Prostate gland (tissue), 2 donors: ENCODE measurements around the gene SNX32. TPM values are rescaled to one million over a fixed set of nuclear protein-coding genes. Genes with fewer than 3 reads are reported as not detected.

Source experiments
- DNase-seq: peaks from one replicate; pipeline ENCODE4 v3.0.0-alpha.2; 2019; ENCODE audit warnings: low spot score
- H3K27ac ChIP-seq, 2 donors: fragments of 200-600 bp; sonication (generic); 2 replicates each; pipeline ENCODE4 v1.5.1; 2017 to 2019
- H3K27me3 ChIP-seq: fragments of 200-600 bp; sonication (generic); replicated peaks from 2 replicates; pipeline ENCODE4 v1.5.1; 2019; ENCODE audit not compliant: insufficient read depth
- H3K36me3 ChIP-seq, 2 donors: fragments of 200-600 bp; sonication (generic); 1 replicate in 1 of 2; 2 replicates in 1 of 2; pipeline versions ENCODE4 v1.5.1 to v1.8.1; 2017 to 2019
- H3K4me1 ChIP-seq: fragments of 200-600 bp; sonication (generic); replicated peaks from 2 replicates; pipeline ENCODE4 v1.5.1; 2019
- H3K4me3 ChIP-seq, 2 donors: fragments of 200-600 bp; sonication (generic); 2 replicates each; pipeline ENCODE4 v1.5.1; 2017 to 2019
- H3K9me3 ChIP-seq: fragments of 200-600 bp; sonication (generic); 2 replicates; pipeline ENCODE4 v1.5.1; 2017
- CTCF ChIP-seq, 4 experiments: fragments of 200-600 bp in 2 of 4; fragments of 450-650 bp in 2 of 4; sonication (generic) in 2 of 4; IDR thresholded peaks; 1 replicate in 3 of 4; 2 replicates in 1 of 4; pipeline ENCODE4 v1.5.1; 2016 to 2019; ENCODE audit warnings: antibody characterized with exemption in 4 of 4, mild to moderate bottlenecking in 2 of 4, moderate library complexity in 2 of 4
- POLR2A ChIP-seq: fragments of 450-650 bp; IDR thresholded peaks from one replicate; pipeline ENCODE4 v1.6.1; 2016; ENCODE audit warnings: antibody characterized with exemption, mild to moderate bottlenecking
- POLR2AphosphoS5 ChIP-seq: sonication (generic); formaldehyde crosslinking; IDR thresholded peaks from one replicate; pipeline ENCODE4 v1.6.1; 2017; ENCODE audit warnings: antibody characterized with exemption
- WGBS: methylation state at CpG from one replicate; pipeline ENCODE4 v1.1.5; 2018; 5-methylcytosine and 5-hydroxymethylcytosine counted together
- intact Hi-C: fragments of 100-400 bp; cut with DNase I; formaldehyde crosslinking; loops from one replicate; pipeline ENCODE4 v1.14.2; 2022
- total RNA-seq, 2 donors: library from RNA; depleted of rRNA; stranded (reverse); fragments of >200 nt; gene quantifications; one replicate each; pipeline ENCODE4 v1.1.0, GENCODE V29; 2016

SNX32 gene
- total RNA-seq, 2 donors from 2014 or later, result 0.91 TPM; not detected in 1

GRCh38 chr11:65853246-65853979 is 19.6 kb downstream of the SNX32 start:
- no peaks in the 10 kb centered on the region for H3K9me3 ChIP-seq
- no peaks in the 10 kb centered on the region for H3K27me3 ChIP-seq
- WGBS, result 82% methylated on average over 6 of the region's 6 CpGs
- no peak overlapping the region for H3K4me3 ChIP-seq
- H3K4me1 ChIP-seq, result peaks cover 5% of the 10 kb centered on the region
- H3K27ac ChIP-seq, result no peak overlapping the region
- H3K36me3 ChIP-seq, result peaks cover 8 to 35% of the 10 kb centered on the region in 2 donors
- intact Hi-C loops, result no loop called here
- TF ChIP-seq CTCF (IDR thresholded peaks at IDR 0.05) (no peak), POLR2AphosphoS5 (no peak)
- no peak for DNase-seq

GRCh38 chr11:65854161-65854592 is 20.4 kb downstream of the SNX32 start:
- TF ChIP-seq CTCF (IDR thresholded peaks at IDR 0.05), result no peak
- TF ChIP-seq POLR2AphosphoS5, result no peak
- TF ChIP-seq POLR2A, result no peak
- H3K36me3 ChIP-seq, result peaks cover 8 to 35% of the 10 kb centered on the region in 2 donors
- WGBS, result 85% methylated on average over 4 of the region's 4 CpGs

GRCh38 chr11:65854852-65855837 is 21.4 kb downstream of the SNX32 start:
- TF ChIP-seq CTCF (IDR thresholded peaks at IDR 0.05), result no peak
- no peak for TF ChIP-seq POLR2A
- TF ChIP-seq POLR2AphosphoS5, result no peak
- Histone ChIP-seq H3K4me1 (peaks cover 5% of the 10 kb centered on the region), H3K36me3 (peaks cover 8 to 35% of the 10 kb centered on the region in 2 donors), H3K27me3 (no peaks in the 10 kb centered on the region), H3K4me3 (no peak overlapping the region), H3K27ac (no peak overlapping the region), H3K9me3 (no peaks in the 10 kb centered on the region)
- 68% methylated on average over 15 of the region's 15 CpGs for WGBS
- intact Hi-C loops, result no loop called here
- DNase-seq, result no peak

More at GRCh38 chr11:65854161-65854592, 20.4 kb downstream of the SNX32 start:
- intact Hi-C loops, result no loop called here
- no peak for DNase-seq
- no peaks in the 10 kb centered on the region for H3K9me3 ChIP-seq
- no peak overlapping the region for H3K4me3 ChIP-seq
- peaks cover 5% of the 10 kb centered on the region for H3K4me1 ChIP-seq
- H3K27me3 ChIP-seq, result no peaks in the 10 kb centered on the region
- H3K27ac ChIP-seq, result no peak overlapping the region

- peak overlapping the region in 1 of 2 donors; percentile 99 for H3K4me3 ChIP-seq
- H3K9me3 ChIP-seq, result no peaks in the 10 kb centered on the region
- H3K27me3 ChIP-seq, result no peaks in the 10 kb centered on the region
- DNase-seq, result no peak
- H3K36me3 ChIP-seq, result peaks cover 8 to 35% of the 10 kb centered on the region in 2 donors
- intact Hi-C loops, result loop anchor here (2.0 kb wide), 1 partner anchor 33 kb away; the partner anchor contains the start of gene FIBP
- 85% methylated on average over 15 of the region's 15 CpGs for WGBS
- peaks cover 5% of the 10 kb centered on the region for H3K4me1 ChIP-seq
- no peak for TF ChIP-seq POLR2AphosphoS5
- TF ChIP-seq POLR2A, result no peak
- TF ChIP-seq CTCF (IDR thresholded peaks at IDR 0.05), result no peak
- peak overlapping the region in 1 of 2 donors; percentile 94 for H3K27ac ChIP-seq
Observed at GRCh38 chr11:65855927-65856363, 22.2 kb downstream of the SNX32 start.
